Nephron progenitor cell (in vitro differentiated cells): Measurements from ENCODE around the gene ANXA5.

Experiments
- DNase-seq: peaks from one replicate; pipeline ENCODE4 v3.0.0; 2021
- H3K27ac Mint-ChIP-seq: 2 replicates; pipeline ENCODE4 v1.8.0; 2021; ENCODE audit warnings: mild to moderate bottlenecking, moderate library complexity, mixed read lengths
- H3K27me3 Mint-ChIP-seq: 2 replicates; pipeline ENCODE4 v1.8.0; 2021; ENCODE audit warnings: mild to moderate bottlenecking, low read depth, mixed read lengths; ENCODE audit not compliant: poor library complexity
- H3K36me3 Mint-ChIP-seq: 2 replicates; pipeline ENCODE4 v1.8.0; 2021; ENCODE audit warnings: low read depth, mixed read lengths
- H3K4me1 Mint-ChIP-seq: 2 replicates; pipeline ENCODE4 v1.8.0; 2021; ENCODE audit warnings: mixed read lengths
- H3K4me3 Mint-ChIP-seq: 2 replicates; pipeline ENCODE4 v1.8.0; 2021; ENCODE audit warnings: mild to moderate bottlenecking, moderate library complexity, mixed read lengths
- H3K9me3 Mint-ChIP-seq: 2 replicates; pipeline ENCODE4 v1.8.0; 2021; ENCODE audit warnings: mild to moderate bottlenecking, moderate library complexity, mixed read lengths
- TF ChIP-seq, protein P1 (sequence below): fragments of 200-600 bp; sonication (generic); IDR thresholded peaks from 2 replicates; pipeline ENCODE4 v1.5.0; 2021; ENCODE audit warnings: antibody characterized with exemption

The ANXA5 gene

DNA sequence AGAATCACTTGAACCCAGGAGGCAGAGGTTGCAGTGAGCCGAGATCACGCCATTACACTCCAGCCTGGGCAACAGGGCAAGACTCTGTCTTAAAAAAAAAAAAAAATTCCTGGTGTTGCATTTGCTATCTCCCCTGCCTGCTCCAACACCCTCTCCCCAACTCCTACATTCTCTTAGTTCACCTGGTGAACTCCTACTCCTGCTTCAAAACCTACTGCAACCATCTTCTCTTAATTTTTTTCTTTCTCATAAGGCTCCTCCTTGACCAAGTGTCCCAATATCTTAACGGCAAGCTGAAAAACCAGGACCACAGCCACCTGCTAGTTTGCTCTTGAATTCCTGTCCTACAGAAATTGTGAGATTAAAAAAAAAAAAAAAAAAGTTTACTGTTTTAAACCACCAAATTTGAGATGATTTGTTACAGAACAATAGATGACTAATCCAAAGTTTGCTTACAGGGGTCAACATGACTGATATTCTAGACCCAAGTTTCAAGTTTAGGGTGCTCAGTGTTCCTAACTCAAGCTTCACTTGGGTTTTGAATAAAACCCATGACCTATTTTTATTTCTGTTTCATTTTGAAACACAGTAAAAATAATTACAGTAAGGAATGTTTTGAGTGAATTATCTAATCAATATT lies 13.1 kb upstream of the ANXA5 start:
- peaks cover 3% of the 10 kb centered on the region for H3K27me3 Mint-ChIP-seq
- peaks cover 16% of the 10 kb centered on the region for H3K4me1 Mint-ChIP-seq
- no peak for DNase-seq
- H3K4me3 Mint-ChIP-seq = no peak overlapping the region
- no peaks in the 10 kb centered on the region for H3K9me3 Mint-ChIP-seq
- H3K27ac Mint-ChIP-seq = no peak overlapping the region
- TF ChIP-seq, protein P1, sequence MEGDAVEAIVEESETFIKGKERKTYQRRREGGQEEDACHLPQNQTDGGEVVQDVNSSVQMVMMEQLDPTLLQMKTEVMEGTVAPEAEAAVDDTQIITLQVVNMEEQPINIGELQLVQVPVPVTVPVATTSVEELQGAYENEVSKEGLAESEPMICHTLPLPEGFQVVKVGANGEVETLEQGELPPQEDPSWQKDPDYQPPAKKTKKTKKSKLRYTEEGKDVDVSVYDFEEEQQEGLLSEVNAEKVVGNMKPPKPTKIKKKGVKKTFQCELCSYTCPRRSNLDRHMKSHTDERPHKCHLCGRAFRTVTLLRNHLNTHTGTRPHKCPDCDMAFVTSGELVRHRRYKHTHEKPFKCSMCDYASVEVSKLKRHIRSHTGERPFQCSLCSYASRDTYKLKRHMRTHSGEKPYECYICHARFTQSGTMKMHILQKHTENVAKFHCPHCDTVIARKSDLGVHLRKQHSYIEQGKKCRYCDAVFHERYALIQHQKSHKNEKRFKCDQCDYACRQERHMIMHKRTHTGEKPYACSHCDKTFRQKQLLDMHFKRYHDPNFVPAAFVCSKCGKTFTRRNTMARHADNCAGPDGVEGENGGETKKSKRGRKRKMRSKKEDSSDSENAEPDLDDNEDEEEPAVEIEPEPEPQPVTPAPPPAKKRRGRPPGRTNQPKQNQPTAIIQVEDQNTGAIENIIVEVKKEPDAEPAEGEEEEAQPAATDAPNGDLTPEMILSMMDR = no peak
- no peaks in the 10 kb centered on the region for H3K36me3 Mint-ChIP-seq

- no peaks in the 10 kb centered on the region for H3K36me3 Mint-ChIP-seq
- H3K4me1 Mint-ChIP-seq = peaks cover 16% of the 10 kb centered on the region
- H3K4me3 Mint-ChIP-seq = no peak overlapping the region
- H3K27ac Mint-ChIP-seq = no peak overlapping the region
- H3K27me3 Mint-ChIP-seq = peaks cover 3% of the 10 kb centered on the region
- TF ChIP-seq, protein P1 = no peak
- DNase-seq = no peak
- peaks cover 3% of the 10 kb centered on the region for H3K9me3 Mint-ChIP-seq
Measured at GRCh38 chr4:121707344-121707743, 10.6 kb upstream of the ANXA5 start.

DNA sequence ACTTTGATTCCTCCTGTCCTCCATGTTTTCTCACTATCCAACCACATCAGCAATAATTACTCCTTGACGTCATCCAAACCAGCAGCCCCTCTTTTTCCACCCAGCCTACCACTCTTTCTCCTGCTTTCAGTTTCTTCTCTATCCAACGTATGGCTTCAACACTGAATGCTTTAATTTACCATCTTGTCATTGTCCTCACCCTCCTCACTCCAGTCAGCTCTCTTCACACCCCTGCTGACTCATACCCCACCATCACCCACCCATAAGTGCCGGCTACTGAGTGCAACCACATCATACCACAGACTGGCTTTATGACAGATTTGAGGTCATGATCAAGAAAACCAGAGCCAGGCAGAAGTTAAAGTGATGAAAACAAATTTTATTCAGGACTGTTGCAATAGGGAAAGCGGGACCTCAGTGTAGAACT lies 9.8 kb upstream of the ANXA5 start:
- Mint-ChIP-seq H3K36me3 (no peaks in the 10 kb centered on the region), H3K4me3 (no peak overlapping the region), H3K9me3 (peaks cover 4% of the 10 kb centered on the region), H3K27ac (no peak overlapping the region), H3K27me3 (peaks cover 6% of the 10 kb centered on the region), H3K4me1 (peaks cover 8% of the 10 kb centered on the region)
- TF ChIP-seq, protein P1 = no peak
- DNase-seq = no peak

GRCh38 chr4:121705521-121705920 lies 8.7 kb upstream of the ANXA5 start:
- Mint-ChIP-seq H3K27ac (no peak overlapping the region), H3K27me3 (peaks cover 8% of the 10 kb centered on the region), H3K4me1 (peaks cover 1% of the 10 kb centered on the region), H3K36me3 (no peaks in the 10 kb centered on the region), H3K4me3 (no peak overlapping the region), H3K9me3 (peaks cover 4% of the 10 kb centered on the region)
- TF ChIP-seq, protein P1 = no peak
- DNase-seq = no peak

- DNase-seq = no peak
- TF ChIP-seq, protein P1 = no peak
- no peak overlapping the region for H3K4me3 Mint-ChIP-seq
- H3K9me3 Mint-ChIP-seq = peaks cover 4% of the 10 kb centered on the region
- H3K4me1 Mint-ChIP-seq = peaks cover 11% of the 10 kb centered on the region
- peaks cover 5% of the 10 kb centered on the region for H3K27me3 Mint-ChIP-seq
- no peak overlapping the region for H3K27ac Mint-ChIP-seq
- no peaks in the 10 kb centered on the region for H3K36me3 Mint-ChIP-seq
Measured at GRCh38 chr4:121702136-121702535, 5.4 kb upstream of the ANXA5 start.

- H3K27me3 Mint-ChIP-seq = peaks cover 5% of the 10 kb centered on the region
- no peaks in the 10 kb centered on the region for H3K36me3 Mint-ChIP-seq
- TF ChIP-seq, protein P1 = no peak
- H3K27ac Mint-ChIP-seq = no peak overlapping the region
- peaks cover 12% of the 10 kb centered on the region for H3K4me1 Mint-ChIP-seq
- no peak overlapping the region for H3K4me3 Mint-ChIP-seq
- no peak for DNase-seq
- peaks cover 4% of the 10 kb centered on the region for H3K9me3 Mint-ChIP-seq
Measured at GRCh38 chr4:121701263-121701662, 4.5 kb upstream of the ANXA5 start.
